ENCODE results near the gene NRXN2. TPM values are rescaled to one million over a fixed set of nuclear protein-coding genes. Genes with fewer than 3 reads are reported as not detected.

The NRXN2 gene
- total RNA-seq, 1 donor from 2014 or later: 1.9 TPM

- intact Hi-C loops (cut with DNase I): no loop called here
- DNase-seq (ENCODE audit: missing footprints): peak; percentile 27
- no peak for ATAC-seq
These were observed 128.6 kb downstream of the NRXN2 start for GRCh38 chr11:64594159-64594939.

DNA sequence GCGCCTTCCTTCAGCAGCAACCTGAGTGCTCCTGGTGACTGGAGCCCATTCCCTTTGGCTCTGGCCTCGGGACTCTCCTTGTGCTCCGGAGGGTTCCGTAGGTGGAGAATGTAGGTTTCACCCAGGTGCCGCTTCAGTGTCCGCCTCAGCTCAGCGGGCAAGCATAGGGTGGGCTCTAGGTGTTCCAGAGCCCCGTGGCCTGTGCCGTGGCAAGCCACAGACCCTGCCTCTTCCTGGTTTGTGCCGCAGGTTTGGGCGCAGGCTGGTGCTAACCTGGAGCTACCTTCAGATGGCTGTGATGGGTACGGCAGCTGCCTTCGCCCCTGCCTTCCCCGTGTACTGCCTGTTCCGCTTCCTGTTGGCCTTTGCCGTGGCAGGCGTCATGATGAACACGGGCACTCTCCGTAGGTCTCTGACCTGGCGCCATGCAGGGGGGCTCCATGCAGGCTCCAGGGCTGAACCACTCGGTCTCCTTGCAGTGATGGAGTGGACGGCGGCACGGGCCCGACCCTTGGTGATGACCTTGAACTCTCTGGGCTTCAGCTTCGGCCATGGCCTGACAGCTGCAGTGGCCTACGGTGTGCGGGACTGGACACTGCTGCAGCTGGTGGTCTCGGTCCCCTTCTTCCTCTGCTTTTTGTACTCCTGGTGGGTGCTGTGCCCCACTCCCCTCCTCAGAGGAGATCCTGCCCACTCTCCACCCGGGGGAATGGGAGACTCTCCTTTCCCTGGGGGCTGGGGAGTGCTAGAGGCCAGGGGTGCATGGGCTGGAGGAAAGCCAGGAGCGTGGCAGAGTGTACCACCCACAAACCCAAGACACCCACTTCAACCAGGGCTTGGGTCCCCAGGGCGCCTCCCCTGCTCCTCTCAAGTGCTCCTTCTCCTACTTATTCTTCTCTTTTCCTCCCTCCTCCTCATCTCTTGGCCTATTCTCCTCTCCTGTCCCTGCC is 129.6 kb downstream of the NRXN2 start:
- no peak for ATAC-seq
- intact Hi-C loops (cut with DNase I): no loop called here
- DNase-seq (ENCODE audit: missing footprints): peak; percentile 61

GRCh38 chr11:64592656-64593055 is 130.3 kb downstream of the NRXN2 start:
- intact Hi-C loops (cut with DNase I): no loop called here
- DNase-seq (ENCODE audit: missing footprints) (peak; percentile 44), ATAC-seq (no peak)

DNA sequence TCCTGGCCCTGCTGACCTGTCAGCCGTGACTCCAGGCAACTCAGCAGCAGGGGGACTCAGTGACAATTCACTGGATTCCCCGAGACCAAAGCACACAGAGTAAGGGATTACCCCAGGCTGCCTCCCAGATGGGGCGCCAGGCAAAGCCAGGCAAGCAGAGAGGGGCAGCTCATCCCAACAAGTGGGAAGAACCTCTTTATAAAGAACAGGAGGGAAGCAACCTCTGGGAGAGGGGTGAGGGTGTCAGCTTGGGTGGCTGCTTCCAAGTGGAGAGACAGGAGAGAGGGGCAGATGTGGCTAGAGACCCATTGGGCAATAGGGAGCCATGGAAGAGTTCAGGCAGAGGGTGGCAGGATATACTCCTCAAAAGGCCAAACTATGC is 130.8 kb downstream of the NRXN2 start:
- ATAC-seq (no peak), DNase-seq (ENCODE audit: missing footprints) (no peak)
- intact Hi-C loops (cut with DNase I): no loop called here

DNA sequence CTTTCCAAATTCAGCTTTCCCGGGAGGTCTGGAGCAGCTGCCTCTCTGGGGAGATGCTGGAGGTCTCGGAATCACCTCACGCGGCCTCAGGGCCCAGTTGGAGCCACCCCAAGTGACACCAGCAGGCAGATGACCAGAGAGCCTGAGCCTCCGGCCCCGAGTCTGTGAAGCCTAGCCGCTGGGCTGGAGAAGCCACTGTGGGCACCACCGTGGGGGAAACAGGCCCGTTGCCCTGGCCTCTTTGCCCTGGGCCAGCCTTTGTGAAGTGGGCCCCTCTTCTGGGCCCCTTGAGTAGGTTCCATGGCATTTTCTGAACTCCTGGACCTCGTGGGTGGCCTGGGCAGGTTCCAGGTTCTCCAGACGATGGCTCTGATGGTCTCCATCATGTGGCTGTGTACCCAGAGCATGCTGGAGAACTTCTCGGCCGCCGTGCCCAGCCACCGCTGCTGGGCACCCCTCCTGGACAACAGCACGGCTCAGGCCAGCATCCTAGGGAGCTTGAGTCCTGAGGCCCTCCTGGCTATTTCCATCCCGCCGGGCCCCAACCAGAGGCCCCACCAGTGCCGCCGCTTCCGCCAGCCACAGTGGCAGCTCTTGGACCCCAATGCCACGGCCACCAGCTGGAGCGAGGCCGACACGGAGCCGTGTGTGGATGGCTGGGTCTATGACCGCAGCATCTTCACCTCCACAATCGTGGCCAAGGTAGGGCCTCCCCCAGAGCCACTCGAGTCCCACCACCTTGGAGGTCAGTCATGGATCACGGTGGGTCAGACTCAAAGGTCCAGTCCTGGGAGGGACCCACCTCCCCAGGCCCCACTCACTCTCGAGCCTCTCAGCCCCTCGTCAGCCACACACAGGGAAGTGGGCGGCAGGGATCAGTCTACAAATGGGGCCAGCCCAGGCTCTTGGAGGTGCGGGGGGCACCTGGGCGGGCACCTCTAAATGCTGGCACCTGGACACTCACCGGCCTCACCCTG is 131.5 kb downstream of the NRXN2 start:
- ATAC-seq (no peak), DNase-seq (ENCODE audit: missing footprints) (peak; percentile 50)
- intact Hi-C loops (cut with DNase I): no loop called here

GRCh38 chr11:64590763-64591221 is 132.2 kb downstream of the NRXN2 start, which contains the start of gene SLC22A12:
SLC22A12 (plus strand) TSS chr11:64591220; CDS start chr11:64591557, 337 bp downstream.
- intact Hi-C loops (cut with DNase I): no loop called here

GRCh38 chr11:64588701-64589100 is 134.3 kb downstream of the NRXN2 start:
- no peak for DNase-seq (ENCODE audit: missing footprints)
- no peak for ATAC-seq
- intact Hi-C loops (cut with DNase I): no loop called here

More at GRCh38 chr11:64590763-64591221, 132.2 kb downstream of the NRXN2 start, which contains the start of gene SLC22A12:
- ATAC-seq: no peak
- DNase-seq (ENCODE audit: missing footprints): peak; percentile 47

- intact Hi-C loops (cut with DNase I): no loop called here
- DNase-seq (ENCODE audit: missing footprints) (no peak), ATAC-seq (no peak)
These were observed 136.6 kb downstream of the NRXN2 start for GRCh38 chr11:64586366-64586765.

DNA sequence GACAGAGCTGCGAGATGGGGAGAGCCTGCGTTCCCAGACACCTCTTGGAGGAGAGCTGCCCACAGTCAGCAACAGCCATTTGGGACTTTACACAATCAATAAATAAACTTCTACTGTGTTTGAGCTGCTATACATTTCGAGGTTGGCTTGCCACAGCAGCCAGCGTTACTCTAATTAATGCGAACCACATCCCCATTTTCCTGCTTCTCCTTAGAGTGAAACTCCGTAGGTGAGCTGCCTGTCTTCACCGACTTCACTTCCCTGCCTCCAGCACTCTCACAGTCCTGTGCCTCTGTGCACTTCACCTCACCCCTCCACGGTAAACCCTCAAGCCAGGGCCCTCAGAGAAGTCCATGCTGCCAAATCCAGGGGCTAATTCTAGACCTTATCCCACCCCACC is 137.8 kb downstream of the NRXN2 start:
- DNase-seq (ENCODE audit: missing footprints) (peak; percentile 22), ATAC-seq (no peak)
- intact Hi-C loops (cut with DNase I): no loop called here

GRCh38 chr11:64583296-64584262 is 139.4 kb downstream of the NRXN2 start:
- intact Hi-C loops (cut with DNase I): no loop called here
- peak; percentile 68 for DNase-seq (ENCODE audit: missing footprints)

DNA sequence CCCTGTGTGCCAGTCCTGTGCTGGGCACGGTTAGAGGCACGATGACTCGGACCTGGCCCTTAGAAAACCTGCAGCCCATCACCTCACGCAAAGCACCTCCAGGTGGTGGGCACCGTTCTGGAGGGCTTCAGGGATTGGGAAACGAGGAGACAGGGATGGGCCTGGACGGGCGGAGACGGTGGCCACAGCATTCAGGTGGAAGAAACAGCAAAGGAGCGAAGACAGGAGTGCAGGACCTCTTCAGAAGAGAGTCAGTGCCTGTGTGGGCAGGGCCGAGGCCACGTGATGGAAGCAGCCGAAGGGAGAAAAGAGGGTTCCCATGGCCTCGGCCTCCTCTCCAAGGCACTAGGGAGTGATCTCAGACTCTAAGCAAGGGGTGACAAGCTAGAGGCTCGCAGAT is 140.1 kb downstream of the NRXN2 start:
- intact Hi-C loops (cut with DNase I): no loop called here
- ATAC-seq: no peak
- DNase-seq (ENCODE audit: missing footprints): no peak

More at GRCh38 chr11:64583296-64584262, 139.4 kb downstream of the NRXN2 start:
- peak; percentile 67 for ATAC-seq

DNA sequence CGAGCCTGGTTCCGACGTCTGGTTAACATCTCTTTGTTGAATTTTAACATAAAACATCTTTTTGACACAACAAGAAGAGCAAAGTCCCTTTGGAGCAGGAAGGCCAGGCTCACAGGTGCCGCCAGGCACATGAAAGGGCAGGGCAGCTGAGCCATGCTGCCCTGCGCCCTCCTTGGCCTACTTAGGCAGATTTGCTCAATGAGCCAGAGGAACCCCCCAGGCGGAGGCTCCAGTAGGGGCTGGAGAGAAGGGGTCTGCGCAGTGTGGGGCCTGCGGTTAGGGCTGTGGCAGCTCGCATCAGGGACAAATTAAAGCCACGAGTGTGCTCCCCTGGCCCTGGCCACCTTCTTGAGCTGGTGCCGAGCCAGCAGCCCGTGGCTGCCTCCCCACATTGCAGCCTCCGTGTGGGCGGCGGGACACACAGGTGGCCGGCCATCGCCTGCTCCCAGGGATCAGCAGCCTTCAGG is 141.9 kb downstream of the NRXN2 start:
- ATAC-seq (no peak), DNase-seq (ENCODE audit: missing footprints) (no peak)
- intact Hi-C loops (cut with DNase I): no loop called here

DNA sequence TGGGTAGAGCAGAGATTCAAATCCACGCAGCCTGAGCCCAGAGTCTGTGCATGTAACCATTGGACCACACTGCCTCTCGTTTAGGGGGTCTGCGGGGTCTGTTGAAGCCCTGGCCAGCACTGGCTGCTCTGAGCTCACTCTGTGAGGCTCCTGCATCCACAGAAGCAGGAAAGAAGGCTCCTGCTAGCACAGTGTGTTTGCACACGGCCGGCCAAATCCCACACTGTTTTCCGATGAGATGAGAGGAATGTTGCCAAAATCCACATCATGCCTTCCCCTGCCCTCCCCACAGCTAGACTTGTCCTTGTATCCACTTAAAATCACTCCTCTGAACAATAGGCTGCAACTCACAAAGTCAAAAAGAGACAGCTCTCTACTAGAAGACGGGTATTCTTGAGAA is 142.6 kb downstream of the NRXN2 start:
- no peak for ATAC-seq
- no peak for DNase-seq (ENCODE audit: missing footprints)
- intact Hi-C loops (cut with DNase I): no loop called here

GRCh38 chr11:64577202-64577601 is 145.8 kb downstream of the NRXN2 start:
- intact Hi-C loops (cut with DNase I): no loop called here
- DNase-seq (ENCODE audit: missing footprints) (no peak), ATAC-seq (no peak)

- intact Hi-C loops (cut with DNase I): no loop called here
- no peak for DNase-seq (ENCODE audit: missing footprints)
- ATAC-seq: no peak
These were observed 150.9 kb downstream of the NRXN2 start for GRCh38 chr11:64572143-64572542.

GRCh38 chr11:64571410-64572091 is 151.4 kb downstream of the NRXN2 start:
- DNase-seq (ENCODE audit: missing footprints): no peak
- intact Hi-C loops (cut with DNase I): no loop called here
- no peak for ATAC-seq

DNA sequence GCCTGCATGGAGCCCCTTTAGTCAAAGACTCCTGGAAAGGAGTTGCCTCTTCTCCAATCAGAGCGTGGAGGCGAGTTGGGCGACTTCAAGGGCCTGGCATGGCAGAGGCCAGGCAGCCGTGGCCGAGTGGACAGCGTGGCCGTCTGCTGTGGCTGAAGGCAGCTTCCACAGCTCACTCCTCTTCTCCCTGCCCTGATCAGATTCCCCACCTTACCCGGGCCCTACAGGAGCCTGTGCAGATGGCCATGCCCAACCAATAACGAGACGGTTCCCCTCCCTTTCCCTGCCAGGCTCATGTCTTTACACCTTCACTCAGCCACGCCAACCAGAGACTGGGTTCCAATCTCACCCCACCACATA is 152.0 kb downstream of the NRXN2 start:
- no peak for ATAC-seq
- intact Hi-C loops (cut with DNase I): no loop called here
- no peak for DNase-seq (ENCODE audit: missing footprints)
